Measurements from ENCODE around the gene MLH1.

GRCh38 chr3:37100411-37100810, 107.1 kb downstream of the MLH1 start:
- TF ChIP-seq CTCF (IDR thresholded peaks at IDR 0.05) (no peak), POLR2AphosphoS5 (IDR thresholded peaks at IDR 0.05; ENCODE audit: insufficient read depth in 1 of 2, low read depth in 1 of 2) (no peak), POLR2A (IDR thresholded peaks at IDR 0.05) (no peak)
